AG09309 (cell line): ENCODE measurements around the gene ZBTB47.

Experiments
- DNase-seq: peaks from one replicate; pipeline ENCODE4 v3.0.0-alpha.2; 2010; ENCODE audit warnings: low read depth
- H3K4me3 ChIP-seq: 2 replicates; pipeline ENCODE4 v1.5.1; 2011; ENCODE audit warnings: mild to moderate bottlenecking, low read depth, low read length, moderate library complexity; ENCODE audit not compliant: control insufficient read depth
- CTCF ChIP-seq: IDR thresholded peaks from 2 replicates; pipeline ENCODE4 v1.5.1; 2011; ENCODE audit warnings: mild to moderate bottlenecking, low read depth, low read length, inconsistent platforms; ENCODE audit not compliant: insufficient read depth, control insufficient read depth; ENCODE audit errors: missing control alignments

ZBTB47 gene

GRCh38 chr3:42651248-42652091, 2.0 kb upstream of the ZBTB47 start:
- peak overlapping the region; percentile 0; the same call in 1 of the 2 replicates for H3K4me3 ChIP-seq
- DNase-seq: no peak
- no peak for TF ChIP-seq CTCF

GRCh38 chr3:42652251-42652610, 1.3 kb upstream of the ZBTB47 start:
- H3K4me3 ChIP-seq: peak overlapping the region; percentile 89
- no peak for TF ChIP-seq CTCF

GRCh38 chr3:42652611-42653302, 740 bp upstream of the ZBTB47 start:
- peak overlapping the region; percentile 89 for H3K4me3 ChIP-seq
- TF ChIP-seq CTCF: no peak
- no peak for DNase-seq

More at GRCh38 chr3:42652251-42652610, 1.3 kb upstream of the ZBTB47 start:
- no peak for DNase-seq

- H3K4me3 ChIP-seq: peak overlapping the region; percentile 89
- TF ChIP-seq CTCF: no peak
- DNase-seq: no peak
These were observed 266 bp upstream of the ZBTB47 start for GRCh38 chr3:42653303-42653559.

- H3K4me3 ChIP-seq: peak overlapping the region; percentile 89
- no peak for DNase-seq
- TF ChIP-seq CTCF: peak; percentile 17
These were observed 1.1 kb downstream of the ZBTB47 start for GRCh38 chr3:42654331-42655201.

GRCh38 chr3:42655331-42655888, 1.9 kb downstream of the ZBTB47 start:
- TF ChIP-seq CTCF: no peak
- no peak for DNase-seq
- H3K4me3 ChIP-seq: peak overlapping the region; percentile 89
